ENCODE data around the gene FBXO36. TPM values are rescaled to one million over a fixed set of nuclear protein-coding genes. Genes with fewer than 3 reads are reported as not detected.

FBXO36 gene
- total RNA-seq, 1 donor from 2014 or later: 13.1 TPM

- H3K4me3 Mint-ChIP-seq: no peak overlapping the region
- Histone ChIP-seq H4K20me1 (ENCODE audit: low read depth) (peaks cover 97% of the 10 kb centered on the region), H3K9ac (no peak overlapping the region), H3K4me2 (peak overlapping the region; percentile 6), H2AFZ (replicated peaks) (no peak overlapping the region), H3K4me1 (peaks cover 5% of the 10 kb centered on the region), H3K27ac (peak overlapping the region; percentile 74), H3K9me3 (ENCODE audit: low read depth) (no peaks in the 10 kb centered on the region), H3K4me3 (no peak overlapping the region), H3K27me3 (no peaks in the 10 kb centered on the region), H3K36me3 (peaks cover 1% of the 10 kb centered on the region), H3F3A (ENCODE audit: low read depth) (peaks cover 3% of the 10 kb centered on the region), H3K79me2 (ENCODE audit: low read depth) (peaks cover 100% of the 10 kb centered on the region)
- no peaks in the 10 kb centered on the region for H3K9me3 Mint-ChIP-seq
- no peaks in the 10 kb centered on the region for H3K27me3 Mint-ChIP-seq (ENCODE audit: insufficient read depth, low read depth)
- peaks cover 5% of the 10 kb centered on the region for H3K4me1 Mint-ChIP-seq
- peak; percentile 33 for DNase-seq (ENCODE audit: low spot score)
- peaks cover 12% of the 10 kb centered on the region for H3K36me3 Mint-ChIP-seq
- no peak overlapping the region for H3K27ac Mint-ChIP-seq
- no peak for TF ChIP-seq CTCF (IDR thresholded peaks at IDR 0.05)
- TF ChIP-seq EZH2 (IDR thresholded peaks at IDR 0.05): no peak
- no peak for TF ChIP-seq EZH2phosphoT487 (IDR thresholded peaks at IDR 0.05)
Measured at GRCh38 chr2:229903037-229903436, 19.3 kb upstream of the FBXO36 start.

- Histone ChIP-seq H3K9ac (no peak overlapping the region), H3K4me1 (peaks cover 7% of the 10 kb centered on the region), H3K4me2 (no peak overlapping the region), H3K27me3 (no peaks in the 10 kb centered on the region), H3K79me2 (ENCODE audit: low read depth) (peaks cover 100% of the 10 kb centered on the region), H3K36me3 (peaks cover 4% of the 10 kb centered on the region), H3K4me3 (no peak overlapping the region), H4K20me1 (ENCODE audit: low read depth) (peaks cover 94% of the 10 kb centered on the region), H2AFZ (replicated peaks) (no peak overlapping the region), H3F3A (ENCODE audit: low read depth) (peaks cover 3% of the 10 kb centered on the region), H3K27ac (no peak overlapping the region), H3K9me3 (ENCODE audit: low read depth) (no peaks in the 10 kb centered on the region)
- Mint-ChIP-seq H3K9me3 (no peaks in the 10 kb centered on the region), H3K27ac (no peak overlapping the region), H3K4me3 (no peak overlapping the region), H3K27me3 (ENCODE audit: insufficient read depth, low read depth) (no peaks in the 10 kb centered on the region), H3K36me3 (peaks cover 15% of the 10 kb centered on the region), H3K4me1 (peaks cover 5% of the 10 kb centered on the region)
- TF ChIP-seq EZH2phosphoT487 (IDR thresholded peaks at IDR 0.05): no peak
- no peak for TF ChIP-seq EZH2 (IDR thresholded peaks at IDR 0.05)
- no peak for TF ChIP-seq CTCF (IDR thresholded peaks at IDR 0.05)
- DNase-seq (ENCODE audit: low spot score): no peak
Measured at GRCh38 chr2:229905601-229906000, 16.7 kb upstream of the FBXO36 start.

GRCh38 chr2:229909090-229909489 is 13.2 kb upstream of the FBXO36 start:
- no peak overlapping the region for H3K27ac ChIP-seq
- H3K4me2 ChIP-seq: no peak overlapping the region
- H4K20me1 ChIP-seq (ENCODE audit: low read depth): peaks cover 93% of the 10 kb centered on the region
- H3K9me3 ChIP-seq (ENCODE audit: low read depth): no peaks in the 10 kb centered on the region
- H3K9ac ChIP-seq: no peak overlapping the region
- H3K4me3 ChIP-seq: no peak overlapping the region
- no peak overlapping the region for H2AFZ ChIP-seq (replicated peaks)
- Mint-ChIP-seq H3K4me3 (no peak overlapping the region), H3K4me1 (peaks cover 4% of the 10 kb centered on the region), H3K9me3 (no peaks in the 10 kb centered on the region), H3K27ac (no peak overlapping the region), H3K36me3 (peaks cover 9% of the 10 kb centered on the region), H3K27me3 (ENCODE audit: insufficient read depth, low read depth) (no peaks in the 10 kb centered on the region)
- H3K79me2 ChIP-seq (ENCODE audit: low read depth): peaks cover 100% of the 10 kb centered on the region
- H3K27me3 ChIP-seq: no peaks in the 10 kb centered on the region
- no peak for DNase-seq (ENCODE audit: low spot score)
- no peaks in the 10 kb centered on the region for H3F3A ChIP-seq (ENCODE audit: low read depth)
- TF ChIP-seq EZH2phosphoT487 (IDR thresholded peaks at IDR 0.05) (no peak), CTCF (IDR thresholded peaks at IDR 0.05) (no peak), EZH2 (IDR thresholded peaks at IDR 0.05) (no peak)
- H3K4me1 ChIP-seq: peaks cover 9% of the 10 kb centered on the region
- peaks cover 4% of the 10 kb centered on the region for H3K36me3 ChIP-seq
